Superior temporal gyrus (tissue), 1 donor: ENCODE results near the gene ESYT2.

ENCODE experiments used
- DNase-seq: peaks from one replicate; pipeline ENCODE4 v3.0.0-alpha.2; 2016; ENCODE audit errors: extremely low spot score

Gene ESYT2

DNA sequence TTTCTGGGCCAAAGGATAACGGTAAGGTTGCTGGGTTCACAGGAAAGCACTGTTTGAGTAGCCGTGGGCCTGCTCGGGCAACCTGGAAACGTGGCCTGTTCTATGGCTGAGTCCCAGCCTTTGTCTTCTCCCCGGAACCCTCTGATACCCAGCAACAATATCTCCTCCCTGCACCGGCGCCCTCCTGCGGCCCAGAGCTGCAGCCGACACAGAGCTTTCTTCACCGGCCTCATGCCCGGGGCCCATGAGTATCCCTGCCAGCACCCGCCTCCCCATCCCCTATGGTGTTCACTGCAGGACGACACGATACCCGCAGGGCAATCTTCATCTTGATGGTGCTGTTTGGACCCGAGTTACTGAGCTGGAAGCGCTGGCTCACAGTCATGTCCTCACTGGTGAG is 86.1 kb downstream of the ESYT2 start:
- DNase-seq, result no peak

DNA sequence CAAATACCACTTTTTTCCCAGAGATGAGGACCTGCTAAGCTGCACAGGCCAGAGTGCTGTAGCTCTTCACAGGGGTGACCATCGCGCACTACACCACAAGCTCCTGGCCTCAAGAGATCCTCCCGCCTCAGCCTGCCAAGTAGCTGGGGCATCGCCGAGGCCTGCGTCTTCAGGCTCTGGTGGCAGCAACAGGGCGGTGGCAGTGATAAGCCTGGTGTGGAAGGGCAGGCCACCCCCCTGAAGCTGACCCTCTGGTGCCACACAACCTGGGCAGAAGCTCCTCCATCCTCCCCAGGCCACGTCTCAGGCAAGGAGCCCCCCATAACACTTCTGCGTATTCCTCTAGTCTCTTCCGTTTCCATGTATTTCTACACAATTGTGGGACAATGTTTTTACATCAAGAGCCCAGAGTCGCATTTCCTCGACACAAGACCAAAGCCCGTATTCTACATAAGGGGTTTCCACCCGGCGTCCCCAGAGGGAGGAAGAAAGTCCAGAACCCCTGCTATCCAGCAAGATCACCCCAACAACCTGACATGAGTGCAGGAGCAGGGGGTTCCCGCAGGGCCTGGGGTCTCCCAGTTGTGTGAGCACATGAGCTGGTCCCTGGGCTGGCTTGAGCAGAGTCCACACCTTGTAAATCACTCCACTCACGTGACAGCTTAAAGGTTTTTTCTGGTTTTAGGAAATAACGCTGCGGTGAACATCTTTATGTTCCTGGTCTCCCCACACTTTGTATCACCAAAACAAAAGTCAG is 87.1 kb downstream of the ESYT2 start:
- no peak for DNase-seq

DNA sequence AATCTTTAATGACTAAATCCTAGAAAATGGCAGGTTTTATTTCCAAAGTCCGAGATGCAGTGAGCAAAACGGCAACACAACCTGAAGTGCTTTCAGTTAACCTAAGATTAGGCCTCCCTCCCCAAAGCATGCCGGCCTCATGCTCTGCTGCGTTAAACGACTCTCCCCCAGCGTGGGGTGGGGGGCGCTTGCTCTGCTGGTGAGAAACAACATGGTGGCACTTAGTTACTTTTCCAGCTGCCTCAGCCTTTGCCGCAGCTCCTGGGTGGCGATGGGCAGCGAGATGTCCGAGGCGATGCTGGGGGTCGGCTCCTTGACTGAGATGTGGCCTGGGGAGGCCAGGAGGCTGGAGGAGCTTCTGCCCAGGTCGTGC is 88.0 kb downstream of the ESYT2 start:
- no peak for DNase-seq

DNA sequence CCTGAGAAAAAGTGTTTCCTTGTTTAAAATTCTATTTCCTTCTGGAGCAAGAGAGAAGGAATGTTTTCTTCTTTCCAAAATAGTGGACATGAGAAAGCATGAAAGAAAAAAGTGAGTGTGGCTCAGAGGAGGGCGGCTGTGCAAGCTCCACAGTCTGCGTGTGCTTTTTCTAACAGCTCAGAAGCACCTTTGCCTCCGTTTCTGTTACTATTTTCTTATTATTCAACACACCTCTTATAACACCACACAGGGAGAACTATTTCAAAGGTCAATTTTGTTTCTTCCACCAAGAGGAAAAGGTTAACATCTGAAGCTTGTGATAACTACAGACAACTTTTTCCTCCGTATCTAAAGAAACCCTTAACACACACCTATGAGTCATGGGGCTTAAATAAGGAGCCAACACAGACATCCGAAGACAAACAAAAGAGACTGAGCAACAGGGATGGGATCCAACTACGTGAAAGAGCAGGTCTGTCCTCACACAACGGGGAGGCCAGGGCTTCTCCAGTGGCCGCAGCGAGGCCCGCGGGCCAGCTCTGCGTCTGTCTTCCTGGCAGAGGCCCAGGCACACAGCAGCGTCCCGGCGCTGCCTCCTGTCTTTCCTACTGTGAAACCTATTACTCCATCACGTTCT is 88.5 kb downstream of the ESYT2 start:
- DNase-seq, result no peak

DNA sequence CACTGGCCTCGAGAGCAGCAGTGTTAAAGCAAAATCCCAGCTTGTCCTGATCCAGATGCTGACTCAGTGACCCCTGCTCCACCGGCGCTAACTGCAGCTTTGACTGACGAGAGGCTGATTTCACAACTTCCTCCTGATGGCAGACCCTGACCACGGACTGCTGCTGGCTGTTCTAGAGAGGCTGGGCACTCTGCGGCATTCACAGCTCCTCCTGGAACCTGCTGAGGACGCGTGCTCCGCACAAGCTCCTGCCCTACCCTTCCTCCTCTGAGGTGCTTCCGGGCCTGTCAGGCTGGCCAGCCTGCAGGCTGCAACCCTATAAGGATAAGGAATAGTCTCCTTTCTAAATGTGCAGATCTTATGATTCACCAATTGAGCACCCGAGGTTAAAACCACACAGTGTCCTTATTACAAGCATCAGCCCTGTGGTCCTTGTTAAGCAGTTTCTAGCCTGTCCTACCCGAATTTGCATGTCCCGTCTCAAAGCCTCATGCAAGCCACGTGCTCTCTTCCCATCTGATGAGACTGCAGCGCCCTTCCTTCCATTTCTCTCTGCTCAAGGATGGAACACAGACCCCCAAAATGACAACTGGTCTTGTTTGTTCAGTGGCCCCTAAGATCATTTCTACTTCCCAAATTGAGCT is 89.2 kb downstream of the ESYT2 start:
- no peak for DNase-seq

DNA sequence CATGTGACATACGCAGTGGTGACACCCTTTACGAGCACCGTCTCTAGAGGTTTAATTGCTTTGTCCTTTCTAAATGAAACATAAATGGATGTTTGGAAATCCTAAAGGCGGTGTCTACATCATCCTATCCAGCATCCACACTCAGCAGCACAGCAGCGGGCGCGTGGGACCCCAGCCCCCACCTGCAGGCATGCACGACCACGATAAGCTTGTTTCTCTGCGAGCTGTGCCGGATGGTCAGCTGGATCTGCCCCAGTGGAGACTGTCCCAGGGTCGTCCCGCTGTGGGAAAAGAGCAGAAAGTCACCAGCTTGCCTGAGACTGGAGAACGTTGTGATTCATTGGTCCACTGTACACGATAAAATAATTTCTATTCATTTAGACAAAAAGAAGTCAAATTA is 90.5 kb downstream of the ESYT2 start:
- no peak for DNase-seq

DNA sequence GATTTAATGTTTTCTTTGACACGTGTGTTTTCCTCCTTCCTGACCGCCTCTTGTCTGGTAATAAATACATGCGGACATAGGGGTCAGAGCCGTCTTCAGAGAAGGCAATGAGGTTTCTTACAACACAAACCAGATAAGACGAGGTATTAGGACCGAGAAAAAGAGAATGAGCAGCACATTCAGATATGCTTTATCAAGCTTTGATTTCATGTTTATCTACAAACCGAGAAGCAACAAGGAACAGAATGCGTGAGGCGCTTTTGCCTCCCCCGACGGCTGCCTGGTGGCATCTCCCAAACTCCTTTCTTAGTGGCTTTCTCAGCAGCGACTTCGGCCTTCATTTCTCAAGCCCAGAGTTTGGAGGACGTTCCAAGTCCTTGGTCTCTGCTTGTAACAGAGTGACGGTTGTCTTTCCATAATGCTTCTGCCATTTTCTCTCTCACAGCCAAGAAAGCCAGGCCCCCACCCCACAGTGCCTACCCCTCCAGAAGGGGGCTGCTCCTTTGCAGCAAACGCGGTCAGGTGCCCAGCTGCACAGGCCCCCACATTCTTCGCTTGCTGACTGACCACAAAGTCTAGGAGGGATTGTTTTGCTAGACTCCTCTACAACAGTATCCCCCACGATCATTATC is 92.1 kb downstream of the ESYT2 start:
- no peak for DNase-seq

DNA sequence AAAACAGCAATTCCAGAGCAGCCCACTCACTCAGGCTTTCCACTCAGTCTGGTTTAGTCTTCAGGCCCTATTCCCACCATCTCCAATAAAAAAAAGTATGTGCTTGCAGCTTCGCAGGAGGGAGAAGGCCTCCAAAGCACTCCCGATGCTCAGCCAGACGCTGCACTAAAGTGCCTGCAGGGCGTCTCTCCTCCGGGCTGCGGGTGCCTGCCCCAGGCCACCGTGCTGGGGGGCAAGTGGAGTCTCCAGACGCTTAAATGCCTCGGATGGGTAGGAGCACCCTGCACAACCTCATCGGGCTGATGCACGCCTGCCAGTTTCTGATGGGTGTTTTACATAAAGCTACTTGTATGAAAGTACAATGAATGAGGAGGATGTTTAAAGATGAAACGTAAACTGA is 93.4 kb downstream of the ESYT2 start:
- no peak for DNase-seq

DNA sequence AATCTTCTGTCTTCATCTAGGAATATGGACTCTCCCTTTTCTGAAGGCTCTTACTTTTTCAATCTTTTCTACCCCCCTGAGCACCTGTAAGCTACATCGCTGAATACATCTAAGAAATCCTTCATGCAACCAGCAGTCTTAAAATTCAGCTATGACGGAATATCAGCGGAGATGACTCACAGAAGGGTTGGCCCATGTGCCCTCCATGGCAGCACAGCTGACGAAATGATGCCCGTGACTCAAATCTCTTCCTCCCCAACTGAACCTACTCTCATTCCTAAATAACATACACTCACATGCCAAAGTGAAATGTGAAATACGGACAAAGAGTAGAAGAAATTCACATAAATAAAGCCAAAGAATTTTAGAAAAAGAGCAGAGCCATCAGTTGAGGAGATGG is 94.4 kb downstream of the ESYT2 start:
- no peak for DNase-seq

DNA sequence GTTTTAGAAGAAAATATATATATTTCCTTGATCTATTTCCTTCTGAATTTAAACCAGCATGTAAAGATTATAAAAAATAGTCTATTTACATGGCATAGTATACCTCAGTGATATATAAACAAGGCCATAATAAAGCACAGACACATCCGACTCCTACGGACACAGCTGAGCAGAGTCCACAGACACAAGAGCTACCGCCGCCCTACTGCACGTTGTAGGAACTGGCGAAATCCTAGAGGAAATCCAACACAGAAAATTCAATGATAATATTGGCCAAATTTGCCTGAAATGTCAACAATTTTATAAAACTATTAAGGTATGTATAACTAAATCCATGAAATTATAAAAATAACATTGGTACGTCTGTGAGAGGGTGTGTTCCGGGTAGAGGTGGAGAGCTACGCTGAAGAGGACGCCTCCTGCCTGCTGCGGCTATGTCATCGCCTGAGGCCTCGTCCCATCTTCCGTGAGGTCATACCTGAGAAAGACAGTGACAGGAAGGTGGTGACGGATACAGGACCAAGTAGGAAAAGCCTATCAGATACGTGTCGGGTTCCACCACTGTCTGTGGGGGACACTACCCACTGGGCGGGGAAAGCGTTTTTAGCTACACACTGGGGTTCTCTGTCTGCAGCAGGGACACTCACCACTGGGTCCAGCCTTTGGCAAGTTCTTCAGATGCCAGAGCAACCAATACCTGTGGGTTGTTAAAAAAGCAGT is 95.4 kb downstream of the ESYT2 start:
- DNase-seq, result no peak

DNA sequence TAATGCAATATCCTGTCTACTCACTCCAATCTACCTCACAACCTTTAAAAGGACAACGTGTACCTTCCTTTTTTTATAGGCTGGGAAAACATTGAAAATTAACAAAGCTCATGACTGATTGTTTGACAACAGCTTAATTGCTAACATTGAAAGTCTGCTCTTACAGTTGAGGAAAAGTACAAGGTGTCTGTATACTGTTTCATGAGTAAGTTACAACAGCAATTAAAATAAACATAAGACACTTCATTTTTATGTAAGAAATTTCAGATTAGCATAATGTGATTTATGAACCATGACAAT is 96.1 kb downstream of the ESYT2 start:
- no peak for DNase-seq

DNA sequence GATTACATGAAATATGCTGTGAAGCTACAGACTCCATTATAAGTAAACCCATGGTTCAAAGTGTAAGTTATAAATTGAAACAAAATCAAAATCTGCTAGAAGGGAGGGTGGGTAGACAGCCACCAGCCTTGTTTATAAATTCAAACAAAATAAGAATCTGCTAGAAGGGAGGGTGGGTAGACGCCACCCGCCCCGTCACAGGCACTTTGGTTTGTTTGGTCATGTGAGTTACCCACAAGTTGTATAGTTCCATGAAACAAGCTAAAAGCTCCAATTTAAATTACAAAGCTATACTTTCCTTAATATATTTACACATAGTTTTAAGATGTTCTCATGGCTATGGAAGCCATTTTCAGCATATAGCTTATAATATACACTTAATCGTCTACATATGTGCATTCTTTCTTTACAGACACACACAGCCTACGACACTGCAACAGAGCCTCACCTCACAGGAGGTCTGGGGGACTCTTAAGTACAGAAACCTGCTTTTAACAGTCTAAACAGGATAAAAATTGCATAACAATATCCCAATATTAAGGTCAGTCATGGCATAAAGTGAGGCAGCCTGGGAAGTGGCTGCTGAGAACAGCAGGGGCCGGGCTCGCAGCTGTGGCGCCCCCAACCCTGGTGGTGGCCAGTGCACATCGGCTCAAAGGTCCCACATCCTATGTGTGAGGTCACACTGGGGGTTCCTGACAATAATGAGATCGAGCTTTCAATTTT is 96.7 kb downstream of the ESYT2 start:
- no peak for DNase-seq

DNA sequence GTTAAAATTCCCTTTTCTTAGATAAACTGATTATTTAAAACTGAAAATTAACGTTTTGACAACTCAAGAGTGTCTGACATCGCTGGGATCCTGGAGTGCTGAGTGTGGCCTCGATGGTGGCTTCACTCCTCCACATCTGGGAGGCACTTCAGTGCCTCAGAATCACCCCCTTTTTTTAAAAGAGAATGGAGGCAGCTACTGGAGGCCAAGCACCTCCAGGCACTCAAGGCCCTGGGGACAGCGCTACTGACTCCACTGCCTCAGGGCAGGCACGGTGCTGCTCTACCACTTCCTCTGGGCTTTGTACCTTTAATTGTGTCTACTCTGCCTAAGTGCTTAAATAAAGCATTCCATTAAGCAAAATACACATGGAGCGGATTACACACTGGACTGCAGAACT is 97.5 kb downstream of the ESYT2 start:
- DNase-seq, result no peak

DNA sequence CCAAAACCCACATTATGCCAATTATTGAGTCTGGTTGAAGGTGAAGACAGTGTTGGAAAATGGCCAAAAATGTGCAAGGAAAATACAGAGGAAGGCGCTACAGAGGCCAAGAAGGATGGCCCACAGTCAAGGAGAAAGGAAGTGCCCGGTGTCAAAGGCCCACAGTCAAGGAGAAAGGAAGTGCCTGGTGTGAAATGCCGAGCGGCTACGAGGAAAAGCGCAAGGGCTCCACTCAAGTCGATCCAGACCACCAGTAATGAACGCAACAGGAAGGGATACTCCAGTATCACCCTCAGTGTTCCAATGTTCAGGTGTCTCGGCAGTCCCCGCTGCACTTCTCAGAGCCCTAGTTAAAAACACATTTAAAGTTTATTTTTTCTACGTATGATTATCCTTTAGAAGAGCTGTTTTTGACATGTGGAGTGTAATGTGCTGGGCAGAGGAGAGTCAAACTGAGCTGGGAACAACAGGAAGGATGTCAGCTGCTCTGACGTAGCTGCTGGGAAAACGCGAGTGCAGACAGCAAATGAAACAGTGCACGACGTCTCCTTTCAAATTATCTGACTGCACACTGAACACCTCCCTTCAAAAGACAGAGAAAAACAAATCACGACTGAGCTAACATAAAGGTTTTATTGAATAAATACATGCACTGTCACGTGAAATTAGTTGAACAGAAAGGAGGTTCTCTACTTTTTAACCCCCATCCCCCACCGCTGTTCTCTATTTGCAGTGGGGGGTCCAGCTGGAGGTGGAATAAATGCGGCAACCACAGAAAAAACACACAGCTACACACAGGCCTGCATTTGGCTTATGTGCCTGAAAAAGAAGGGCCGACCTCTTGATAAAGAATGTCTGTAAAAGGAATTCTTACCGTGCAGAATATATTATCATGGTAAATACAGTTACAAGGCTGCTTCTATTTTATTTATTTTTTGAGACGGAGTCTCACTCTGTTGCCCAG is 98.6 kb downstream of the ESYT2 start:
- DNase-seq, result no peak

DNA sequence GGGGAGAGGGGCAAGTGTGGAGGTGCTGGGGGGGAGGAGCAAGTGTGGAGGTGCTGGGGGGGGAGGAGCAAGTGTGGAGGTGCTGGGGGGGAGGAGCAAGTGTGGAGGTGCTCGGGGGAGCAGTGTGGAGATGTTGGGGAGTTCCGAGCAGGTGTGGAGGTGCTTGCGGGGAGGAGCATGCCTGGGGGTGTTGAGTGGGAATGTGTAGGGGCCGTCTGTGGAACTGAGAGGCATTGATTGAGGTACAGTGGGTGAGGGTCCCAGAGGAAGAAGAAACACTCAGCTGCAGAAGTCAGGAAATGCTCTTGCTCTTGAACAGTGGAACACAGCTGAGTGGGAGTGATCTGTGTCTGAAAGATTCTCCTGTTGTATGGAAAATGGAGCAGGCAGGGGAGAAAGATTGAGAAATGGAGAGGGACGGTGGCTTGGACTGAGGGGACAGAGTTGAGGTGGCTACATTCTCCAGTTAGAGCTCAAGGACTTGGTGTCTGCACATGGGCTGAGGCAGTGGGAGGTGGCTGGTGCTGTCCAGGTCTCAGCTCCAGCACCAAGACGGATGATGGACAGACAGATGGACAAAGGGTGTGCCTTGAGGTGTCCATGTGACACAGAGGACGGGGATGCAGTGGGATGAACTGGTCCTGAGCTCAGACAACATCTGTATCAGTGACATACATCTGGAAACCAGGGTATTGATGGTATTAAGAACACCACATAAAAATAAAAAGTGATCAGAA is 99.5 kb downstream of the ESYT2 start:
- no peak for DNase-seq

DNA sequence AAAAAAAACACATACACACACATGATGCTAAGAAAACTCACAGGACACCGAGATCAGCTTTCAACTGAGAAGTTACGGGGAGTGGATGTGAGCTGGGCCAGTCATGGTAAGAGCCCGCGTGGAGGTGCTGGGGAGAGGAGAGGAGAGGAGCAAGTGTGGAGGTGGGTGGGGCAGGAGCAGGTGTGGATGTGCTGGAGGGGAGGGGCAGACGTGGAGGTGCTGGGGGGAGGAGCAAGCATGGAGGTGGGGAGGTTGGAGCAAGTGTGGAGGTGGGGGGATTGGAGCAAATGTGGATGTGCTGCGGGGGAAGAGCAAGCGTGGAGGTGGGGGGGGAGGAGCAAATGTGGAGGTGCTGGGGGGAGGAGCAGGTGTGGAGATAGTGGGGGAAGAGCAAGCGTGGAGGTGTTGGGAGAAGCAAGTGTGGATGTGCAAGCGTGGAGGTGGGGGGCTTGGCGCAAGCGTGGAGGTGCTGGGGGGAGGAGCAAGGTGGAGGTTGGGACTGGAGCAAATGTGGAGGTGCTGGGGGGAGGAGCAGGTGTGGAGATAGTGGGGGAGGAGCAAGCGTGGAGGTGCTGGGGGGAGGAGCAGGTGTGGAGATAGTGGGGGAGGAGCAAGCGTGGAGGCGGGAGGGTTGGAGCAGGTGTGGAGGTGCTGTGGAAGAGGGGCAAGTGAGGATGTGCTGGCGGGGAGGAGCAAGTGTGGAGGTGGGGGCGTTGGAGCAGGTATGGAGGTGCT is 100.2 kb downstream of the ESYT2 start:
- DNase-seq, result no peak

DNA sequence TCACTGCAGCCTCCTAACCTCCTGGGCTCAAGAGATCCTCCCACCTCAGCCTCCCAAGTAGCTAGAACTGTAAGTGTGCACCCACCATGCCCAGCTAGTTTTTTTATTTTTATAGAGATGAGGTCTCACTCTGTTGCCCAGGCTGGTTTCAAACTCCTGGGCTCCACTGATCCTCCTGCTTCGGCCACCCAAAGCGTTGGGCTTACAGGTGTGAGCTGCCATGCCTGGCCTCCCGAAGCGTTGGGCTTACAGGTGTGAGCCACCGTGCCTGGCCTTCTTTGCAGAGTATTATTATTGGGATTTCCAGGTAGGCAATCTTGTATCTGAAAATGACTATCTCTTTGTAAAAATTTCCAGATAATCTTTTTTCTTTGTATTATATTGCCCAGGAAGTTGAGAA is 101.6 kb downstream of the ESYT2 start:
- no peak for DNase-seq

DNA sequence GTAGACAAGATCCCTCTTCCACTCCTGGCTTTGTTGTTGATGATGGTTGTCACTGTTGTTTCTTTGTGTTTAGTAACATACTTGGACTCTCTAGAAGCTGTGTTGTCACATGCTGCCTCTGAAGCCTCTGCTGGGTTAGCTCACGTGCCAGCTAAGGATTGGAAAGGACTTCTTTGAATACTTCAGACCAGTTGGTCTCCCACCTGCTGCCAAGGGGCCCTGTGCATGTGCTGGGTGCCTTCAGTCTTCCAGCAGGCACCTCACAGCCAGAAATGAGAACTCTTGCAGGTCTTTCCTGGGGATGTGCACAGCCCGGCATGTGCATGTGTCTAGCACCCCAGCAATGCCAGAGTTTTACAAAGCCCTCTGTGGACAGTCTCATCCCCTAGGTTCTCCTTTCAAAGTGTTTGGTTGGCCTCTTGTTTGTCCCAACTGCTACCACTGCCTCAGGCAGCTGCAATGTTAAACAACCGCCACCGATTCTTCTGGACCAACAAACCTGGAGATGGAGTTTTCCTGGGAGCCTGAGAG is 103.0 kb downstream of the ESYT2 start:
- no peak for DNase-seq

DNA sequence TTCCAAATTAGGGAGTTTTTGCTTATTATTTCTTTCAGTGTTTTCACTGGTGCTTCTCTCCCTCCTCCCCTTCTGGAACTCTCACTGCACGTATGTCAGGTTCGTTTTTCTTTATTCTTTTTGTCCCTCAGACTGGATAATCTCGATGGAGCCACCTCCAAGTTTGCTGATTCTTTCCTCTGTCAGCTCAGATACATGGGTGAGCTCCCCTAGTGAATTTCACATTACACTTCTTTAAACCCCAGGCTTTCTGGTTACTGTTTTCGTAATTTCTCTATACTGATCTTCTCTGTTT is 103.9 kb downstream of the ESYT2 start:
- no peak for DNase-seq
